Measurements from ENCODE around the gene BLOC1S1.

Gene BLOC1S1

GRCh38 chr12:55715833-55716581 is at the start of gene BLOC1S1:
Gene BLOC1S1, plus strand, starts transcription at chr12:55716046. Its CDS starts 6 bp downstream, at chr12:55716052.
- DNase-seq (ENCODE audit: low spot score), result peak; percentile 93

- DNase-seq (ENCODE audit: low spot score), result no peak
Measured at GRCh38 chr12:55666508-55666907, 49.3 kb upstream of the BLOC1S1 start.

DNA sequence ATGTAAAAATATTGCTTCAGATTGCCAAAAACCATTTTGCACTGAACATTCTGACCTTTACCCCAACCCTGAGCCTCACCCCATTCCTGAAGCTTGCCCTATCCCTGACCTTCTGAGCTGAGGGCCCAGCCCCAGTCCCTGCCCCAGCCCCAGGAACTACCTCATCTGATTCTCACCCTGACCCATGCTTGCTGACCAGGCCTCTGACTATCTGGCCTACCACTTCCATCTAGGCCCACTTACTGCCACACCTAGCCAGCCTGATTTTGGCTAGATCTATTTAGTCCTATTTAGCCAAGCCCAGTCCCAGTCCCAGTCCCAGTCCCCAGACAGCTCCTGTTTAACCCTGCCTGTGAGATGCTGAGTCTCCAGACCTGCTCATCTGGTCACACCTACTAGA is 45.6 kb upstream of the BLOC1S1 start:
- no peak for DNase-seq (ENCODE audit: low spot score)

DNA sequence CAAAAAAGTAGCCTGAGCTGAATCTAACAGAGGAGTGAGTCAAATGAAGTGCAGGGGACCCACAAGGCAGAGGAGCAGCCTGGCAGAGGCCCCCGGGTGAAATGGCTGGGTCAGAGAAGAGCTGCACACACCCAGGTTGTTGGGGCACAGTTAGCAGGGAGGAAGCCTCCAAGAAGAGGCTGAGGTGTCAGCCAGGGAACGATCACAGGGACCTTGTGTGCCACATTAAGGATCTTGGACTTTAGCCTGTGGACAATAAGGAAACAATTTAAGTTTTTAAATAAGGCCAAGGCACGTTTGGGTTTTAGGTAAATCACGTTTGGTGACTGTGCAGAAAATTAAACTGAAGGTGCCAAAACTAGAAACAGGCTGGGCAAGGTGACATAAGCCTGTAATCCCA is 44.1 kb upstream of the BLOC1S1 start:
- no peak for DNase-seq (ENCODE audit: low spot score)

DNA sequence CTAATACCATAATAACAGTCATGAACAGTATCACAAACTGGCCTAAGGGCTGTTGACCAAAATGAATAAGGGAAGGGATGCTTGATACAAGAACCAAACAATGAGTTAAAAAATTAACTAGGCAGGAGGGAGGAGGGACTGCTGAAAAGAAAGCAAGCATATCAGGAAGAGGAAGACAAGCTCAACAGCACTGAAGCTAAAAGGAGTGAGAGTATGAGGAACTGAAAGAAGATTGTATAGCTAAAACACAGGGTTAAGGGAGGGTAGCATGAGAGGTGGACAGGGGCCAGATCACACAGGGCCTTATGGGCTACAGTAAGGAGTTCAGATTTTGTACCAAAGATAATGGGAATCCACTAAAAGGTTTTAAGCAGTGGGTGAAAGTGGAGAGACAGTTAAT is 42.2 kb upstream of the BLOC1S1 start:
- no peak for DNase-seq (ENCODE audit: low spot score)

DNA sequence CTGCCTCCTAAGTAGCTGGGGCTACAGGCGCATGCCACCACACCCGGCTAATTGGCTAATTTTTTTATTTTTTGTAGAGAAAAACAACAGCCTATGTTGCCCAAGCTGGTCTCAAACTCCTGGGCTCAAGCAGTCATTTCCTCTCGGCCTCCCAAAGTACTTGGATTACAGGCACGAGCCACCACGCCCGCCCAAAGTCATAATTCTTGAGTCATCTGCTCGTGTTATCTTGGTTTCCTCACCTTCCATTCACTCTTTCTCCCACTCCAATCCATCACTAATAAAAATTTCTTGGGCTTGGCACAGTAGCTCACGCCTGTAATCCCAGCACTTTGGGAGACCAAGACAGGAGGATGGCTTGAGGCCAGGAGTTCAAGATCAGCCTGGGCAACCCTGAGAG is 40.2 kb upstream of the BLOC1S1 start:
- no peak for DNase-seq (ENCODE audit: low spot score)

GRCh38 chr12:55676707-55677106 is 39.1 kb upstream of the BLOC1S1 start:
- DNase-seq (ENCODE audit: low spot score), result no peak

- DNase-seq (ENCODE audit: low spot score), result no peak
Measured at GRCh38 chr12:55679691-55680090, 36.2 kb upstream of the BLOC1S1 start.

DNA sequence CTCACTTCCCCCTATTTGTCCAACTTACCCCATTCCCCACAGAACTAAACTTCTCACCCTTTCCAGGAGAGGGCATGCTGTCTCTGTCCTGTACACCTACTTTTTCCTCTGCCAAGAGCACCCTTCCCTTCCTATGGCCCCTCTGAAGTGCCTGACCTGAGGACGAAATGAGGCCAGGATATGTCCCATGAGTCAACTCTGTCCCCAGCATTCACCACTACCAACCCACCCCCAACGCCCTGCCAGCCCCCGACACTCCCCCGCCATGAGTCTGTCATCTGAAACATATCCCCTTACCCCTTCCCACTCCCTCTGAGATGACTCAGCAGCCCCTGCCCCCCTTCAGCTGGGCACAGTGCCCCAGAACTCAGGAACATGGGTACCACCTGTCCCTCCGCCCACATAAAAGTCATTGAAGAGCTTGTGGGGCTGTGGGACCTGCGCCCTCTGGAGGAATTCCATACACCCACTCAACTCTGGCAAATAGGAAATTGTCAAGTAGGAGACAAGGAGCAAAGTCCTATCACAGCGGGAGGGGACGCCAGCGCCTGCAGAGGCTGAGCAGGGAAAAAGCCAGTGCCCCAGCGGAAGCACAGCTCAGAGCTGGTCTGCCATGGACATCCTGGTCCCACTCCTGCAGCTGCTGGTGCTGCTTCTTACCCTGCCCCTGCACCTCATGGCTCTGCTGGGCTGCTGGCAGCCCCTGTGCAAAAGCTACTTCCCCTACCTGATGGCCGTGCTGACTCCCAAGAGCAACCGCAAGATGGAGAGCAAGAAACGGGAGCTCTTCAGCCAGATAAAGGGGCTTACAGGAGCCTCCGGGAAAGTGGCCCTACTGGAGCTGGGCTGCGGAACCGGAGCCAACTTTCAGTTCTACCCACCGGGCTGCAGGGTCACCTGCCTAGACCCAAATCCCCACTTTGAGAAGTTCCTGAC is 34.4 kb upstream of the BLOC1S1 start:
- no peak for DNase-seq (ENCODE audit: low spot score)

DNA sequence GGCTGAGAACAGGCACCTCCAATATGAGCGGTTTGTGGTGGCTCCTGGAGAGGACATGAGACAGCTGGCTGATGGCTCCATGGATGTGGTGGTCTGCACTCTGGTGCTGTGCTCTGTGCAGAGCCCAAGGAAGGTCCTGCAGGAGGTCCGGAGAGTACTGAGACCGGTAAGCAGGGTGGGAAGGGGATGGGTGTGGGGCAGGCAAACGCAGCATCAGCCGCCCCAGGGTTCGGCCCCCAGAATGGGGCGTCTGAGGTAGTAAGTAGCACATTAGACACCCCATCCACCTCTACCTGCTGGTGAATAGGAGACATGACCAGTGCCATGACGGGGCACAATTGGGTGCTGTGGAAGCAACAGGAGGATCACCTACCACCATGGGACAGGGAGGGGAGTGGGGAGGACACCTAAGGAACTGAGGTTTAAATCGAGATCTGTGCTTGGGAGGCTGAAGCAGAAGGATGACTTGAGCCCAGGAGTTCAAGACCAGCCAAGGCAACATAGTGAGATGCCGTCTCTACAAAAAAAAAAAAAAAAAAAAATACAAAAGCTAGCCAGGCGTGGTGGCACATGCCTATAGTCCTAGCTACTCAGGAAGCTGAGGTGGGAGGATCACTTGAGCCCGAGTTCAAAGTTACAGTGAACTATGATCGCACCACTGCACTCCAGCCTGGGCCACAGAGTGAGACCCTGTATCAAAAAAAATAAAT is 33.6 kb upstream of the BLOC1S1 start:
- no peak for DNase-seq (ENCODE audit: low spot score)

DNA sequence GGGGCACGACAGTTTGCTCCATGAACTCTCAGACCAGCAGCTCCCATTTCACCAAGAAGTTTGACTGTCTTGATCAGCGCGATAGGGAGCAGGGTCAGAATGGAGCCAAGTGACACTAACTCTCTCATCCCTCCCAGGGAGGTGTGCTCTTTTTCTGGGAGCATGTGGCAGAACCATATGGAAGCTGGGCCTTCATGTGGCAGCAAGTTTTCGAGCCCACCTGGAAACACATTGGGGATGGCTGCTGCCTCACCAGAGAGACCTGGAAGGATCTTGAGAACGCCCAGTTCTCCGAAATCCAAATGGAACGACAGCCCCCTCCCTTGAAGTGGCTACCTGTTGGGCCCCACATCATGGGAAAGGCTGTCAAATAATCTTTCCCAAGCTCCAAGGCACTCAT is 32.2 kb upstream of the BLOC1S1 start:
- DNase-seq (ENCODE audit: low spot score), result no peak

- no peak for DNase-seq (ENCODE audit: low spot score)
Measured at GRCh38 chr12:55684761-55685370, 31.0 kb upstream of the BLOC1S1 start.

DNA sequence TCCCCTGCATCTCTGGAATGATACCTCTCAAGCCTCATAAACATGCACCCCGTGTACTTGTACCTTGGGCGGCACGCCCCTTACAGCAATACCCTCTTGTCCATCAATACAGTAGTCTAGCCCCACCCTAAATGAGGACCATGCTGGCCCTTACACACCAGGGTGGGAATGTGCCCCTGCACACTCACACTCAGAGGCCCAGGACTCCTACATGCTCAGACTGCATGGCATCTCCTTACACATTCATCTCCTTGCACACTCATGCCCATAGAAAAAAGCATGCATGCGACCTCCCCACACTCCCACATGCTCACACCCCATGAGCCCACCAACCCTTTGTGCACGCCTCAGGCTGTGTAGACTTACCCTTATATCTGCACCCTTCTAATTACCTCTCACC is 30.2 kb upstream of the BLOC1S1 start:
- no peak for DNase-seq (ENCODE audit: low spot score)

DNA sequence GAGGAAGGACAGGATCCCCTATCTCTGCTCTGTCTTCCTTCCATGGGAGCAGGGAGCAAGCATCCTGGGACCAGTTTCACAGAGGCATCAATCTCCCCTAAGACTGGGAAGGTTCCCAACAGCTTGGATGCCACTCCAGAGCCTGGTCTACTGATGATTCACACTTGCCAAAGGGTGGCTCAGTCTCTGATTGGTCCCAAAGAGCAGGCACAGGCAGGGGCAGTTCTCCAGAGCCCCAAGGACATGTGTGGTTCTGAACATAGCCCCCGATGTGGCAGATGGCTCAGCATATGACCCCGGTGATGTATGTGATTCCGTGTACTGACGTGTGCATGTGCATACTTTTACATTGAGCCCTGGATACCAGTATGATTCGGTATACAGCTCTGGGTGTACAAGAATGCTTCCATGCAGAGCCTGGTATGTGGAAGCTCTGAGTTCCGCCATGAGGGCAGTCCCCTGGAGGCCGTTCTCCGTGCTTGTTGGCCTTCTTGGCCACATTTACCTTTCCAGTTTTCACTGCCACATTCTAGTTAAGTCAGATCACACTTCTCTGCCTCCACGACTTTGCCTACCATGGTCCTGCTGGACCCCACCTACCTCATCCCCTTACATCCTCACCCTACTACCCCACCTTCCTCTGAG is 29.4 kb upstream of the BLOC1S1 start:
- DNase-seq (ENCODE audit: low spot score), result no peak

GRCh38 chr12:55687746-55688145 is 28.1 kb upstream of the BLOC1S1 start:
- DNase-seq (ENCODE audit: low spot score), result no peak

DNA sequence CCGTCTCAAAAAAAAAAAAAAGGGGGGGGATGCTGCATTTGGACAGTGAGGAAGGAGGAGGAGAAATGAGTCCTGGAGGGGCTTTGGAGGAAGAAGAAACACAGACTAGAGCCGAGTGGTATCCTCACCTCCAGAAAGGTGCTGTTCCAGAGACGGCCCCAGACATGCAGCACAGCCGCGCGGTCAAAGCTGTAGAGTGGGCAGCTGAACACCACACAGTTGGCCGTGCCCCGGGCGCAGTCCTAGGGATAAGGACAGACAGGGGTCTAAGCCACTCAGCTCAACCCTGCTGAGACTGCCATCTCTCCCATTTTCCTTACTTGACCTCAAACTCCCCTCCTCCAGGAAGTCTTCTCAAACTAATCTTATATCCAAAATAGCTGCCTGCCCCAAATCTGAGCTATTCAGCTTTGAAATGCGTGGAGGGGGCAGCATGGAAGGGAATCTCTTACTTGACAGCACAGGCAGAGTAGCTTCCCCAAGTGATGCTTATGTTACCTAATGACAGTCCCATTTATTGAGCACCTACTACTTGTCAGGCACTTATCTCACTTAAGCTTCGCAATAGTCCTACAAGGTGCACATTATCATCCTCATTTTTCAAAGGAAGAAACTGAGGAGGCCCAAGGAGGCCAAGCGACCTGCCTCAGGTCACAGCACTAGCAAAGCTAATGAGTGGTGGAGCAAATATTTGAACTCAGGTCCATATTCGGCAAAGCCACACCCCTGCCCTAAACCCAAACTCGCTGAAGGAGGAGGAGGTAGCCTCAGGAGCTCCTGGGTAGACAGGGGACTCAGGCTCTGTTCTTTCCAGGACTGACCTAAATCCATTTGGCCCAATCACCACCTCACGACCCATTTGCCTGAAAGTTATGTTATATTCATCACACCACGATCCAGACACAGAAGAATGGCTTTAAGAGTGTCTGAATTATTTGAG is 26.9 kb upstream of the BLOC1S1 start:
- DNase-seq (ENCODE audit: low spot score), result no peak

GRCh38 chr12:55692631-55693322 is 23.1 kb upstream of the BLOC1S1 start:
- DNase-seq (ENCODE audit: low spot score), result no peak

GRCh38 chr12:55693323-55694187 is 22.3 kb upstream of the BLOC1S1 start:
- no peak for DNase-seq (ENCODE audit: low spot score)

GRCh38 chr12:55694188-55694515 is 21.7 kb upstream of the BLOC1S1 start:
- no peak for DNase-seq (ENCODE audit: low spot score)
